C1 segment of cervical spinal cord (tissue), 14 donors: ENCODE results near the gene TENT4B.
"Not testable (repeated sequence)": the region's sequence is repeated elsewhere in the genome, so short reads cannot be mapped to it uniquely, and the experiment has no call there.

Experiments
- DNase-seq, 14 donors: peaks; one replicate each; lab custom pipeline; 2025; lab: John Stamatoyannopoulos, UW

The TENT4B gene

GRCh38 chr16:50152807-50153595 lies at the start of gene TENT4B:
Gene TENT4B (plus strand): TSS chr16:50153306. CDS start chr16:50153622, 316 bp downstream.
- DNase-seq = peak; percentile 53 to 97 (median 89)

DNA sequence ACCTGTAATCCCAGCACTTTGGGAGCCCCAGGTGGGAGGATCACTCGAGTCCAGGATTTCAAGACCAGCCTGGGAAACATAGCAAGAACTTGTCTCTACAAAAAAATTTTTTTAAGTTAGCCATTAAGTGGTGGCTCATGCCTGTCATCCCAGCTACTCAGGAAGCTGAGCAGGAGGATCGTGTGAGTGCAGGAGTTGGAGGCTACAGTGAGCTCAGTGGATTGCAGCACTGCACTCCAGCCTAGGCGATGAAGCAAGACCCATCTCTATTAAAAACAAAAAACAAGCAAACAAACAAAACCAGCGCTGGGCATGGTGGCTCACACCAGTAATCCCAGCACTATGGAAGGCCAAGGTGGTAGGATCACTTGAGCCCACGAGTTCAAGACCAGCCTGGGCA lies 49.3 kb upstream of the TENT4B start:
- DNase-seq = no peak

DNA sequence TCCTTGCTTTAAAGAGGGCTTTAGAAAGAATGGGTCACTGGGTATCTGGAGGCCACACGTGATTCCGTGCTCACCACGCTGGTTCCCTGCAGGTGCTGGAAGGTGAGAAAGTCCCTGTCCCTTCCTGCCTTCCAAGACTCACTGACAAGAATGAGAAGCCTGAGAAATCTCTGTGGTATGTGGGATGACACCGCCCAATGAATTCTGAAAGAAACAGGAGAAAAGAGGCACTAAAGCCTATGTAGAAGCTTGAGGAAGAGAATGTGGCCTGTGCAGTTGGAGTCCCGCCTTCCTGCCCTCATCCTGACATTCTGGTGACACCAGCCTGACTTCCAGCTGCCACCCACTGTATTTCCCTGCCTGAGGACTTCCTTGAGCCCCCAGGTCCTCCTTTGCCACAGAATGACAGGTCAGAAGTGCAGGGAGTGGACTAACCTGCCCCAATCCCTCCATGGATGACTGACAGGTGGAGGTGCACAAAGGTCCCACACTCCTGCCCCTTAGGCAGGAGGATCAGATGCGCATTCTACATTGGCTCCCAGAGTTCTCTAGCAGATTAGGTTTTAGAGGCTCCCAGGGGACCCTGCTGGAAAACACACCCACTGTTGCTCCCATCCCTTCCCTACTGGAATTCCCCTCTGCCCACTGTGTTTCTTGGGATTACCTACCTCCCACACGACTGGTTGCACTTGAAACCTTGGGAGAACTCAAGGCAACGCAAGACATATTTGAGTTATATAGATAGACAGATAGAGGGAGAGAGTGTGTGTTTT lies 38.6 kb upstream of the TENT4B start:
- no peak for DNase-seq

DNA sequence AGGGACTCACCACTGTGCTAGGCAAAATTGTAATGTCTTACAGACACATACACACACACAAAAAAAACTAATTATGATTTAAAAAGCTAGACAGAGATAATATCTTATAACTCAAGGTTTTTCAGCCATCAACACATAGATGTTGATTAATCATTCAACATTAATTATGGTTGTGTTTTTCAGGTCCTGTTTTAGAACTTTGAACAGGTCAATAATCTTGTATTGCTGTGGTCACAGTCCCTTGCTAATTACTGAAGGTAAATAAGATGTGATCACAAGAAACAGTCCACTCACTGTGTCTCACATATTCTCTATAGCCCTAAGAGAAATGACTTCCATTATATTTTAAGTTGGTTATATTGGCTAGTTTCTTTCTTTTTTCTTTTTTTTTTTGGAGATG lies 32.4 kb upstream of the TENT4B start:
- no peak for DNase-seq

DNA sequence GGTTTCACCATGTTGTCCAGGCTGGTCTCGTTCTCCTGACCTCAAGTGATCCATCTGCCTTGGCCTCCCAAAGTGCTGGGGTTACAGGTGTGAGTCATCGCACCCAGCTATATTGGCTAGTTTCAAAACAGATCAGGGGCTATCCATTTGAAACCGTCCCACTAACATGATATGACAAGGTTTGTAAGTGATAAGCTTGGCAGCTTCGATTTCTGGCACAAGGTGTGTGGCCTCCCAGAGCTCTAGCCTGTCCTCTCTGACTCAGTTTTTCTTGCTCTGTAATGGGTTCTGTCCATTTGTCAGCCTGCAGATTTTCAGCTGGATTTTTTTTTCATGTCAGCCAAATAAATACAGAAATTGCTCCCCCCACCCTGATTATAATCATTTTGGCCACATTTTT lies 31.8 kb upstream of the TENT4B start:
- no peak for DNase-seq

- DNase-seq = no peak
These were observed 31.2 kb upstream of the TENT4B start for GRCh38 chr16:50121721-50122445.

- no peak for DNase-seq
These were observed 29.7 kb upstream of the TENT4B start for GRCh38 chr16:50123417-50123816.

DNA sequence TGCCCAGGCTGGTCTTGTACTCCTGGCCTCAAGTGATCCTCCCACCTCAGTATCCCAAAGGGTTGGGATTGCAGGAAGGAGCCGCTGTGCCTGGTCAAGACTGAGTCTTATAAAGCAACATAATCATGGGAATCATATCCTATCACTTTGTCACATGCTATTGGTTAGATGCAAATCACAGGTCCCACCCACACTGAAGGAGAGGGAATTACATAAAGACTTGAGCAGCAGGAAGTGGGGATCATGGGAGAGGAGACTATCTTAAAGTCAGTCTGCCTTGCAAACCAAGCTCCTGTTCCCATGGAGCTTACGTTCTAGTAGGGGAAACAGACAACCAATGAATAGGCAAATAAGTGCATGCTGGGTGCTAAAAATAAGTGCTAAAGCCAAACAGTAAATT lies 28.3 kb upstream of the TENT4B start:
- no peak for DNase-seq

DNA sequence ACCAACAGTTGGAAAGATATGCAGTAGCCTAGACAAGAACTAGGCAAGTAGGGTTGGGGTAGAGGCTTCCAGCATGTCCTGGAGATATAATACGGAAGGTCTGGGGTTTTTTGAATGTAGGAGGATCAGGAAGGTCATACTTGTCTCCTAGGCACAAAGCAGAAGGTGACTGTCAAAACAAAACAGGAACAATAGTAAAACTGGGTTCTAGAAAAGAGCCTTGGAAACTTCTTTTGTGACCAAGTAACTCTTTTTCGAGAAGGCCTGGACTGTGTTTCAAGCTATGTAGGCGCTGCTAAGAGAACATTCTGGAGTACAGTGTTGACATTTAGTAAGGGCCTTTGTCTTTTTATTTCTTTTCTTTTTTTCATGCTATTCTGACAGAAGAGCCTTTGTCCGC lies 26.9 kb upstream of the TENT4B start:
- no peak for DNase-seq

DNA sequence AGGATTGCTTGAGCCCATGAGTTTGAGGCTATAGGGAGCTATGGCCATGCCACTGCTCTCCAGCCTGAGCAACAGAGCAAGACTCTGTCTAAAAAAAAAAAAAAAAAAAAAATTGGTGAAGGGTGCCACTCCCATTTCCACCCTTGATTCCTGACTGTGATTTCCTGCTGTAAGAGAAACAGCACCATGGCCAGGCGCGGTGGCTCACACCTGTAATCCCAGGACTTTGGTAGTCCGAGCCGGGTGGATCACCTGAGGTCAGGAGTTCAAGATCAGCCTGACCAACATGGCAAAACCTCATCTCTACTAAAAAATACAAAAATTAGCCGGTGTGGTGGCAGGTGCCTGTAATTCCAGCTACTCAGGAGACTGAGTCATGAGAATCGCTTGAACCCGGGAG lies 20.5 kb upstream of the TENT4B start:
- DNase-seq = not testable (repeated sequence)

DNA sequence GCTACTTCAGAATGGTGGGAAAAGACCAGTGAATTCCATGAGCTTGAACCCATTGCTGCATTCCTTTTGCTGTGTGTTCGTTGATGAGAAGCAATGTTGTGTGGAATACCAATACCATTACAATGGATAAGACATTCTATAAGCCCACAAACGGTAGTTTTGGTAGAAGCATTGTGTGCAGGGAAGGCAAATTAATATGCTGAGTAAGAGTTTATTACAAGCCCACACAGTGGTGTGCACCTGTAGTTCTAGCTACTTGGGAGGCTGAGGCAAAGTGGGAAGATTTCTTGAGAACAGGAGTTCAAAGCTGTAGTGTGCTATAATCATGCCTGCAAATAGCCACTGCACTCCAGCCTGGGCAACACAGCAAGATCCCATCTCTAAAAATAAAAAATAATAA lies 19.9 kb upstream of the TENT4B start:
- no peak for DNase-seq

DNA sequence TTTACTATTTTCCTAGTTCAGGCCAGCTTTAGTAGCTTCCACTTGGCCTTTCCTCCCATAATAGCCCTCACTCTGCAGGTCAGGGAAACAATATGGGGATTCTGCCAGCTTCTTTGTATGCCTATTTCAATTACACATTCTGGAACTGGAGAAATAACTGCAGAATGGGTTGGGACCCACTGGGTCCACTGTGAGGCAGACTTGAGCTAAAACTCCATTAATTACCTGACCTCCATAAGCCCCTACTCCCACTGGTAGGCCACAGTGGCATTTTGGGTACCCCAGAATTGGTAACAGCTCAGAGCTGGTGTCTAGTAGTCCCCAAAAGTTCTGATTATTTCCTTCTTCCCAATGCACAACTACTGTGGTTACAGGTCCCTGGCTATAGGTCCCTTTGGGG lies 16.7 kb upstream of the TENT4B start:
- no peak for DNase-seq

- DNase-seq = no peak
These were observed 15.8 kb upstream of the TENT4B start for GRCh38 chr16:50137268-50137667.

GRCh38 chr16:50139580-50139979 lies 13.5 kb upstream of the TENT4B start:
- no peak for DNase-seq

DNA sequence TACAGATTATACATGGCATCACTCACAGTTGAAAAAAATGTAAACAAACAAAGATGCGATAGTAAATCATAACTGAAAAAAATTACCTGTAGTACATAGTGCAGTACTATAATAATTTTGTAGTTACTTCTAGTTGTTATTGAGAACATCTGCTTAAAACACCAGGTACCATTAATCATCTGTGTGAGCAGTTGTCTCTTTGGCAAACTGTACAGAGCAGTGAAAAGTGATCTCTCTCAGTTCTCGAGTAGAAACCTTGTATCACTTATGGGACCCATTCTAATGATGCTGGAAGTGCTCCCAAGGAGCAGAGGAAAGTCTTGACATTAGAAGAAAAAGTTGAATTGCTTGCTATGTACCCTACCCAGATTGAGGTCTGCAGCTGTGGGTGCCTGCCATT lies 8.9 kb upstream of the TENT4B start:
- DNase-seq = no peak

- no peak for DNase-seq
These were observed 6.3 kb upstream of the TENT4B start for GRCh38 chr16:50146479-50147435.

GRCh38 chr16:50151322-50151721 lies 1.8 kb upstream of the TENT4B start:
- no peak for DNase-seq

DNA sequence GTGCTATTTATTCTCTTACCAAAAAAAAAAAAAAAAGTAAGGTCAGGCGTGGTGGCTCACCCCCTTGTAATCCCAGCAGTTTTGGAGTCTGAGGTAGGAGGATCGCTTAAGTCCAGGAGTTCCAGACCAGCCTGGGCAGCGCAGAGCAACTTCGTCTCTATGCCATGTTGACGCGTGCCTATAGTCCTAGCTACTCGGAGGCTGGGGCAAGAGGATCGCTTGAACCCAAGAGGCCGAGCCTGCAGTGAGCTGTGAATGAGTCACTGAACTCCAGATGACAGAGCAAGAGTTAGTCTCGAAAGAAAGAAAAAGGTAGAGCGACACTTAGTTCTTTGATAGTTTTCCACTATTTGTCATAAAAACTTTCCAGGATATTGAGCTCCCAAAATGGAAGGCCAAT lies 1.4 kb upstream of the TENT4B start:
- no peak for DNase-seq

- DNase-seq = peak in 6 of 14 donors; percentile 41 to 69 (median 58)
These were observed 727 bp upstream of the TENT4B start for GRCh38 chr16:50152351-50152806.

DNA sequence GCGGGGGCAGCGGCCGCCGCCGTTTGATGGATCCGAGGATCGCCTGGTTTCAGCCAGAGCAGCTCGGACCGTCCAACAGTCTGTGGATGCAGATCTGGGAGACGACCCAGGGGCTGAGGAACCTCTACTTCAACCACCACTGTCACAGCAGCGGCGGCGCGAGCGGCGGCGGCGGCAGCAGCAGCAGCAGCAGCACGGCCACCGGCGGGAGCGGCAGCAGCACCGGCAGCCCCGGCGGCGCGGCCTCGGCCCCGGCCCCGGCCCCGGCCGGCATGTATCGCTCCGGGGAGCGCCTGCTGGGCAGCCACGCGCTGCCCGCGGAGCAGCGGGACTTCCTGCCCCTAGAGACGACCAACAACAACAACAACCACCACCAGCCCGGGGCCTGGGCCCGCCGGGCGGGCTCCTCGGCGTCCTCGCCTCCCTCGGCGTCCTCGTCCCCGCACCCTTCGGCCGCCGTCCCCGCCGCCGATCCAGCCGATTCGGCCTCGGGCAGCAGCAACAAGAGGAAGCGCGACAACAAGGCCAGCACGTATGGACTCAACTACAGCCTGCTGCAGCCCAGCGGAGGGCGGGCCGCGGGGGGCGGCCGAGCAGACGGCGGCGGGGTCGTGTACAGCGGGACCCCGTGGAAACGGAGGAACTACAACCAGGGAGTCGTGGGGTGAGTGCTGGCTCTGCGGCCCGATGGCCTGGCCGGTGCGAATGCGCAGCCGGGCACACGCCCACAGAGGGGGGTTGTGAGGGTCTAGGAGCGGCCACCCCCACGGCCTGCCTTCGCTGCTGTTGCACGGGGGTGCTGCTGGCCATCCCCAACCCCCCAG lies 702 bp downstream of the TENT4B start:
- peak in 10 of 14 donors; percentile 15 to 75 (median 49) for DNase-seq
